ENCODE data around the gene KLC4.

KLC4 gene

GRCh38 chr6:43059168-43060033, at the start of gene KLC4, which contains the start of gene MRPL2:
TSS of gene KLC4 (plus strand) at chr6:43059631. CDS start at chr6:43061336, 1,705 bp downstream.
TSS of gene MRPL2 (minus strand) at chr6:43059434. CDS start at chr6:43059381, 53 bp downstream.
- TF ChIP-seq GATA3 (IDR thresholded peaks at IDR 0.05; ENCODE audit: low read depth, low read length) (no peak), GATA2 (IDR thresholded peaks at IDR 0.05; ENCODE audit: low read depth, low read length) (no peak)

- TF ChIP-seq GATA2 (IDR thresholded peaks at IDR 0.05; ENCODE audit: low read depth, low read length) (no peak), GATA3 (IDR thresholded peaks at IDR 0.05; ENCODE audit: low read depth, low read length) (no peak)
These were observed 48.2 kb upstream of the KLC4 start for GRCh38 chr6:43011207-43011606.

GRCh38 chr6:43012364-43012763, 47.1 kb upstream of the KLC4 start:
- TF ChIP-seq GATA2 (IDR thresholded peaks at IDR 0.05; ENCODE audit: low read depth, low read length) (no peak), GATA3 (IDR thresholded peaks at IDR 0.05; ENCODE audit: low read depth, low read length) (no peak)

GRCh38 chr6:43013097-43013842, 46.2 kb upstream of the KLC4 start:
- TF ChIP-seq GATA2 (IDR thresholded peaks at IDR 0.05; ENCODE audit: low read depth, low read length) (no peak), GATA3 (IDR thresholded peaks at IDR 0.05; ENCODE audit: low read depth, low read length) (no peak)

GRCh38 chr6:43013843-43014433, 45.5 kb upstream of the KLC4 start, which contains the start of the genes KLHDC3 and MEA1:
TSS of gene KLHDC3 (plus strand) at chr6:43014249. CDS start at chr6:43017193, 2,944 bp downstream.
TSS of gene MEA1 (minus strand) at chr6:43013946. CDS start at chr6:43013813, 133 bp downstream.
- TF ChIP-seq GATA3 (IDR thresholded peaks at IDR 0.05; ENCODE audit: low read depth, low read length) (no peak), GATA2 (IDR thresholded peaks at IDR 0.05; ENCODE audit: low read depth, low read length) (peak; percentile 56)

GRCh38 chr6:43014434-43014909, 45.0 kb upstream of the KLC4 start:
- TF ChIP-seq GATA2 (IDR thresholded peaks at IDR 0.05; ENCODE audit: low read depth, low read length) = no peak
- no peak for TF ChIP-seq GATA3 (IDR thresholded peaks at IDR 0.05; ENCODE audit: low read depth, low read length)

GRCh38 chr6:43016176-43016942, 43.1 kb upstream of the KLC4 start:
- TF ChIP-seq GATA3 (IDR thresholded peaks at IDR 0.05; ENCODE audit: low read depth, low read length) (no peak), GATA2 (IDR thresholded peaks at IDR 0.05; ENCODE audit: low read depth, low read length) (no peak)

GRCh38 chr6:43016943-43017334, 42.5 kb upstream of the KLC4 start:
- no peak for TF ChIP-seq GATA3 (IDR thresholded peaks at IDR 0.05; ENCODE audit: low read depth, low read length)
- TF ChIP-seq GATA2 (IDR thresholded peaks at IDR 0.05; ENCODE audit: low read depth, low read length) = no peak

GRCh38 chr6:43019152-43019551, 40.3 kb upstream of the KLC4 start:
- no peak for TF ChIP-seq GATA2 (IDR thresholded peaks at IDR 0.05; ENCODE audit: low read depth, low read length)
- no peak for TF ChIP-seq GATA3 (IDR thresholded peaks at IDR 0.05; ENCODE audit: low read depth, low read length)

- TF ChIP-seq GATA2 (IDR thresholded peaks at IDR 0.05; ENCODE audit: low read depth, low read length) = no peak
- no peak for TF ChIP-seq GATA3 (IDR thresholded peaks at IDR 0.05; ENCODE audit: low read depth, low read length)
These were observed 39.3 kb upstream of the KLC4 start for GRCh38 chr6:43020052-43020705.

GRCh38 chr6:43020847-43021246, 38.6 kb upstream of the KLC4 start:
- TF ChIP-seq GATA2 (IDR thresholded peaks at IDR 0.05; ENCODE audit: low read depth, low read length) = no peak
- no peak for TF ChIP-seq GATA3 (IDR thresholded peaks at IDR 0.05; ENCODE audit: low read depth, low read length)

GRCh38 chr6:43021270-43022047, 38.0 kb upstream of the KLC4 start, which contains the start of gene RRP36:
TSS of gene RRP36 (plus strand) at chr6:43021623. CDS start at chr6:43021655, 32 bp downstream.
- TF ChIP-seq GATA3 (IDR thresholded peaks at IDR 0.05; ENCODE audit: low read depth, low read length) (no peak), GATA2 (IDR thresholded peaks at IDR 0.05; ENCODE audit: low read depth, low read length) (no peak)
